Left colon (tissue), 2 donors: ENCODE measurements around the gene A1CF. TPM values are rescaled to one million over a fixed set of nuclear protein-coding genes. Genes with fewer than 3 reads are reported as not detected.
"Not testable (repeated sequence)": the region's sequence is repeated elsewhere in the genome, so short reads cannot be mapped to it uniquely, and the experiment has no call there.

ENCODE experiments used
- ATAC-seq: fragments of 200-7000 bp; cut with Tn5 transposase; one replicate; pipeline ENCODE4 v1.9.1; 2020; ENCODE audit warnings: mild to moderate bottlenecking, moderate library complexity
- DNase-seq, 2 donors: peaks; one replicate each; pipeline ENCODE4 v3.0.0-alpha.2; 2020
- intact Hi-C, 2 donors: fragments of 100-400 bp; cut with DNase I in 1 of 2; cut with micrococcal nuclease in 1 of 2; formaldehyde crosslinking; loops; one replicate each; pipeline versions ENCODE4 v1.11.2 to v1.14.0; 2022; cut with DNase I, micrococcal nuclease
- total RNA-seq, 2 donors: library from RNA; stranded (reverse); fragmentation: NEBNext Ultra II Directional; extraction: Animal tissue kit (Norgen Biotek cat#: 25700); gene quantifications; one replicate each; pipeline ENCODE4 v1.2.1, GENCODE V29; 2021
- donor health status: DM: no; HTN: no; CAD: no.
- donor health status: DM: yes; HTN: yes; CAD: no.

The A1CF gene
- total RNA-seq, 2 donors from 2014 or later = 66.0 to 69.7 TPM

- DNase-seq = no peak
- ATAC-seq = no peak
- intact Hi-C loops = no loop called here
These were observed 79.3 kb downstream of the A1CF start for GRCh38 chr10:50805981-50806622.

- intact Hi-C loops = no loop called here
- DNase-seq (no peak), ATAC-seq (no peak)
These were observed 85.8 kb downstream of the A1CF start for GRCh38 chr10:50799595-50799994.

- ATAC-seq (no peak), DNase-seq (no peak)
- intact Hi-C loops = no loop called here
These were observed 87.1 kb downstream of the A1CF start for GRCh38 chr10:50798297-50798696.

GRCh38 chr10:50796693-50797092 is 88.7 kb downstream of the A1CF start:
- DNase-seq = no peak
- intact Hi-C loops = no loop called here
- ATAC-seq = no peak

- intact Hi-C loops = no loop called here
- no peak for ATAC-seq
- DNase-seq = no peak
These were observed 90.9 kb downstream of the A1CF start for GRCh38 chr10:50794490-50794889.

- intact Hi-C loops = no loop called here
- ATAC-seq (peak; percentile 97), DNase-seq (no peak)
These were observed 96.2 kb downstream of the A1CF start for GRCh38 chr10:50788951-50789945.

- ATAC-seq, intact Hi-C loops: not testable (repeated sequence)
- peak; percentile 32 to 46 for DNase-seq
These were observed 97.5 kb downstream of the A1CF start for GRCh38 chr10:50787962-50788361.

- intact Hi-C loops, ATAC-seq, DNase-seq: not testable (repeated sequence)
These were observed 103.4 kb downstream of the A1CF start for GRCh38 chr10:50782017-50782416.

GRCh38 chr10:50780036-50780435 is 105.4 kb downstream of the A1CF start:
- intact Hi-C loops, ATAC-seq, DNase-seq: not testable (repeated sequence)

GRCh38 chr10:50774868-50775267 is 110.6 kb downstream of the A1CF start:
- intact Hi-C loops, ATAC-seq, DNase-seq: not testable (repeated sequence)

GRCh38 chr10:50772042-50772441 is 113.4 kb downstream of the A1CF start:
- ATAC-seq, DNase-seq, intact Hi-C loops: not testable (repeated sequence)

GRCh38 chr10:50766774-50767513 is 118.5 kb downstream of the A1CF start:
- intact Hi-C loops, DNase-seq, ATAC-seq: not testable (repeated sequence)

Other genes starting within 250 kb of the A1CF start
- 1 to 10 TPM; 6.6 to 7.5 TPM for gene ASAH2B, start 145.7 kb downstream of the A1CF start, total RNA-seq
- gene PRKG1, start 188.9 kb upstream of the A1CF start, total RNA-seq = 10 to 100 TPM; 17.2 TPM